H1 (cell line): ENCODE data around the gene TP53I11. TPM values are rescaled to one million over a fixed set of nuclear protein-coding genes. Genes with fewer than 3 reads are reported as not detected.

Experiments
- CTCF ChIA-PET: fragments of 300-600 bp; sonication (Branson Sonifier 250); formaldehyde crosslinking; loops from one replicate; lab custom pipeline; 2021; ENCODE audit not compliant: partially characterized antibody; lab: Charles Lee
- POLR2A ChIA-PET: fragments of 300-600 bp; sonication (Branson Sonifier 250); formaldehyde crosslinking; loops from one replicate; lab custom pipeline; 2021; ENCODE audit warnings: inconsistent platforms; ENCODE audit not compliant: partially characterized antibody; lab: Charles Lee
- DNase-seq, 2 experiments: peaks; one replicate each; pipeline versions ENCODE4 v3.0.0 to v3.0.0-alpha.2; 2010 to 2022; ENCODE audit warnings: low spot score in 2 of 2, low read depth in 1 of 2, mixed read lengths in 1 of 2
- FAIRE-seq: peaks from 2 replicates; lab custom pipeline; 2011; peaks lifted over from hg19 to GRCh38; lab: Jason Lieb, UNC
- H2AFZ ChIP-seq: 2 replicates; pipeline ENCODE4 v1.8.1; 2012; ENCODE audit warnings: low read length, inconsistent platforms
- H2AK5ac ChIP-seq: 2 replicates; pipeline ENCODE4 v1.6.1; 2013; ENCODE audit warnings: low read depth, low read length
- H2BK120ac ChIP-seq: replicated peaks from 2 replicates; pipeline ENCODE3; 2013; ENCODE audit warnings: low read depth, low read length, inconsistent platforms
- H2BK12ac ChIP-seq: 2 replicates; pipeline ENCODE4 v1.6.1; 2013; ENCODE audit warnings: low read depth, low read length
- H2BK15ac ChIP-seq: 2 replicates; pipeline ENCODE4 v1.6.1; 2013; ENCODE audit warnings: low read length
- H2BK20ac ChIP-seq: 2 replicates; pipeline ENCODE4 v1.6.1; 2013; ENCODE audit warnings: low read length
- H2BK5ac ChIP-seq: 2 replicates; pipeline ENCODE4 v1.6.1; 2013; ENCODE audit warnings: low read depth, low read length
- H3K14ac ChIP-seq: 2 replicates; pipeline ENCODE4 v1.6.1; 2013; ENCODE audit warnings: inconsistent platforms; ENCODE audit not compliant: insufficient read length
- H3K18ac ChIP-seq: 2 replicates; pipeline ENCODE4 v1.6.1; 2013; ENCODE audit warnings: low read length; ENCODE audit errors: extremely low read depth
- H3K23ac ChIP-seq: 2 replicates; pipeline ENCODE4 v1.6.1; 2013; ENCODE audit warnings: inconsistent platforms; ENCODE audit not compliant: insufficient read length
- H3K23me2 ChIP-seq: 2 replicates; pipeline ENCODE4 v1.6.1; 2013; ENCODE audit warnings: low read depth, low read length
- H3K27ac ChIP-seq: 2 replicates; pipeline ENCODE4 v1.6.1; 2011; ENCODE audit warnings: low read depth, low read length, inconsistent platforms
- H3K27me3 ChIP-seq, 4 experiments: replicated peaks in 1 of 4; 1 replicate in 1 of 4; 2 replicates in 3 of 4; pipeline versions ENCODE4 v1.6.1 to v1.8.1; 2011 to 2013; ENCODE audit warnings: low read length in 3 of 4, mild to moderate bottlenecking in 3 of 4, inconsistent platforms in 2 of 4, mixed read lengths in 2 of 4, moderate library complexity in 1 of 4; ENCODE audit not compliant: control insufficient read depth in 3 of 4, insufficient read depth in 3 of 4; ENCODE audit errors: extremely low read depth in 1 of 4
- H3K36me3 ChIP-seq, 4 experiments: 2 replicates each; pipeline versions ENCODE4 v1.6.1 to v1.8.1; 2011 to 2013; ENCODE audit warnings: mild to moderate bottlenecking in 4 of 4, low read length in 3 of 4, moderate library complexity in 2 of 4, control low read depth in 1 of 4, inconsistent platforms in 1 of 4; ENCODE audit not compliant: insufficient read depth in 4 of 4, control insufficient read depth in 2 of 4
- H3K4ac ChIP-seq: replicated peaks from 2 replicates; pipeline ENCODE3; 2013; ENCODE audit warnings: low read length, low read depth, mixed read lengths, inconsistent platforms; ENCODE audit not compliant: insufficient read length
- H3K4me1 ChIP-seq, 4 experiments: replicated peaks in 1 of 4; 1 replicate in 1 of 4; 2 replicates in 3 of 4; pipeline versions ENCODE4 v1.6.1 to v1.8.1; 2011 to 2013; ENCODE audit warnings: low read length in 3 of 4, inconsistent platforms in 2 of 4, mixed read lengths in 1 of 4; ENCODE audit not compliant: insufficient read depth in 4 of 4, control insufficient read depth in 3 of 4
- H3K4me2 ChIP-seq, 2 experiments: 2 replicates each; pipeline versions ENCODE4 v1.6.1 to v1.8.1; 2011 to 2013; ENCODE audit warnings: low read depth in 2 of 2, low read length in 2 of 2, control low read depth in 1 of 2, inconsistent platforms in 1 of 2, mild to moderate bottlenecking in 1 of 2; ENCODE audit not compliant: insufficient read depth in 1 of 2
- H3K4me3 ChIP-seq, 4 experiments: fragments of 200-600, 300-600 bp in 1 of 4; sonication (generic), shearing (Covaris generic), sonication (Bioruptor Twin) in 1 of 4; 2 replicates each; pipeline versions ENCODE4 v1.5.1 to v1.8.1; 2011 to 2016; ENCODE audit warnings: low read length in 4 of 4, low read depth in 3 of 4, control low read depth in 2 of 4, inconsistent platforms in 2 of 4, mild to moderate bottlenecking in 2 of 4, mixed read lengths in 1 of 4, moderate library complexity in 1 of 4; ENCODE audit not compliant: insufficient read depth in 2 of 4; ENCODE audit errors: extremely low read depth in 1 of 4
- H3K56ac ChIP-seq: replicated peaks from 2 replicates; pipeline ENCODE3; 2013; ENCODE audit warnings: low read depth, mild to moderate bottlenecking, mixed read lengths, low read length, inconsistent platforms; ENCODE audit not compliant: insufficient read length
- H3K79me1 ChIP-seq: 2 replicates; pipeline ENCODE4 v1.6.1; 2013; ENCODE audit warnings: low read depth, low read length, control low read depth
- H3K79me2 ChIP-seq, 2 experiments: 2 replicates each; pipeline versions ENCODE4 v1.6.1 to v1.8.1; 2012 to 2013; ENCODE audit warnings: low read length in 2 of 2, mild to moderate bottlenecking in 2 of 2, inconsistent platforms in 1 of 2; ENCODE audit not compliant: insufficient read depth in 2 of 2, control insufficient read depth in 1 of 2
- H3K9ac ChIP-seq, 4 experiments: replicated peaks in 1 of 4; 1 replicate in 1 of 4; 2 replicates in 3 of 4; pipeline versions ENCODE4 v1.6.1 to v1.8.1; 2011 to 2013; ENCODE audit warnings: low read depth in 3 of 4, low read length in 3 of 4, control low read depth in 2 of 4, mild to moderate bottlenecking in 2 of 4, moderate library complexity in 2 of 4, inconsistent platforms in 1 of 4; ENCODE audit errors: extremely low read depth in 1 of 4
- H3K9me3 ChIP-seq, 2 experiments: 2 replicates each; pipeline versions ENCODE4 v1.6.1 to v1.8.1; 2012 to 2013; ENCODE audit warnings: mild to moderate bottlenecking in 2 of 2, moderate library complexity in 2 of 2, control low read depth in 1 of 2, inconsistent platforms in 1 of 2, low read depth in 1 of 2, low read length in 1 of 2, mixed read lengths in 1 of 2; ENCODE audit not compliant: insufficient read depth in 2 of 2
- H4K20me1 ChIP-seq, 2 experiments: replicated peaks in 1 of 2; 2 replicates each; pipeline versions ENCODE3 to v1.8.1; 2011 to 2013; ENCODE audit warnings: inconsistent platforms in 2 of 2, low read length in 2 of 2, mild to moderate bottlenecking in 1 of 2; ENCODE audit not compliant: insufficient read depth in 2 of 2, control insufficient read depth in 1 of 2
- H4K5ac ChIP-seq: 2 replicates; pipeline ENCODE4 v1.6.1; 2013; ENCODE audit warnings: low read length, low read depth, mixed read lengths, inconsistent platforms; ENCODE audit not compliant: insufficient read length
- H4K8ac ChIP-seq: 2 replicates; pipeline ENCODE4 v1.8.0; 2013; ENCODE audit warnings: mild to moderate bottlenecking, moderate library complexity, low read length, inconsistent platforms; ENCODE audit not compliant: insufficient read depth; ENCODE audit errors: extremely low read depth
- H4K91ac ChIP-seq: replicated peaks from 2 replicates; pipeline ENCODE3; 2013; ENCODE audit warnings: low read length, mixed read lengths, inconsistent platforms; ENCODE audit not compliant: insufficient read length
- CHD2 ChIP-seq: IDR thresholded peaks from 2 replicates; pipeline ENCODE4 v1.6.1; 2012; ENCODE audit warnings: low read length, improper control_type of control experiment
- JUN ChIP-seq: IDR thresholded peaks from 2 replicates; pipeline ENCODE4 v1.6.1; 2011; ENCODE audit warnings: low read depth, mild to moderate bottlenecking, improper control_type of control experiment, low read length
- MAFK ChIP-seq: IDR thresholded peaks from 2 replicates; pipeline ENCODE4 v1.6.1; 2012; ENCODE audit warnings: low read depth, mild to moderate bottlenecking, improper control_type of control experiment, low read length
- TCF12 ChIP-seq: IDR thresholded peaks from 2 replicates; pipeline ENCODE4 v1.6.1; 2011; ENCODE audit warnings: low read depth, mild to moderate bottlenecking, low read length
- WGBS, 2 experiments: shearing (Covaris generic) in 1 of 2; methylation state at CpG; one replicate each; pipeline versions ENCODE4 v1.1.6 to v1.1.7; 2013 to 2015; ENCODE audit warnings: low lambda C conversion rate in 2 of 2, mixed read lengths in 2 of 2, inconsistent platforms in 1 of 2, low coverage in 1 of 2, missing lambda C conversion rate in 1 of 2; ENCODE audit not compliant: insufficient replicate concordance in 2 of 2, insufficient coverage in 1 of 2, insufficient read length in 1 of 2; ENCODE audit errors: extremely low coverage in 1 of 2, missing lambda C conversion rate in 1 of 2; 5-methylcytosine and 5-hydroxymethylcytosine counted together
- polyA plus RNA-seq, 7 experiments: library from polyadenylated mRNA; depleted of rRNA in 3 of 7; stranded (reverse) in 5 of 7; unstranded in 2 of 7; fragments of >200 nt in 5 of 7; fragments of 200-250 nt in 2 of 7; gene quantifications; 1 replicate in 5 of 7; 2 replicates in 1 of 7; 4 replicates in 1 of 7; pipeline versions ENCODE4 v1.2.1 to v1.2.3, GENCODE V29; 2011 to 2013; ENCODE audit warnings: missing spikeins in 2 of 7, mixed read lengths in 2 of 7
- total RNA-seq: library from RNA; stranded (reverse); fragmentation: NEBNext Ultra II Directional; extraction: Animal tissue kit (Norgen Biotek cat#: 25700); gene quantifications from 2 replicates; pipeline ENCODE4 v1.2.1, GENCODE V29; 2021
- TF ChIP-seq, protein P1 (sequence below): IDR thresholded peaks from 2 replicates; pipeline ENCODE4 v1.6.1; 2011; ENCODE audit warnings: low read depth, mild to moderate bottlenecking, low read length; ENCODE audit not compliant: insufficient read depth
- TF ChIP-seq, protein P2 (sequence below): IDR thresholded peaks from 2 replicates; pipeline ENCODE4 v1.6.1; 2012; ENCODE audit warnings: low read length, inconsistent platforms

TP53I11 gene
- total and polyA plus RNA-seq, 2 of the 8 experiments (the other 6 are each of a cell fraction or from before 2014, with no cell fraction given) = 34.0 to 46.3 TPM

DNA sequence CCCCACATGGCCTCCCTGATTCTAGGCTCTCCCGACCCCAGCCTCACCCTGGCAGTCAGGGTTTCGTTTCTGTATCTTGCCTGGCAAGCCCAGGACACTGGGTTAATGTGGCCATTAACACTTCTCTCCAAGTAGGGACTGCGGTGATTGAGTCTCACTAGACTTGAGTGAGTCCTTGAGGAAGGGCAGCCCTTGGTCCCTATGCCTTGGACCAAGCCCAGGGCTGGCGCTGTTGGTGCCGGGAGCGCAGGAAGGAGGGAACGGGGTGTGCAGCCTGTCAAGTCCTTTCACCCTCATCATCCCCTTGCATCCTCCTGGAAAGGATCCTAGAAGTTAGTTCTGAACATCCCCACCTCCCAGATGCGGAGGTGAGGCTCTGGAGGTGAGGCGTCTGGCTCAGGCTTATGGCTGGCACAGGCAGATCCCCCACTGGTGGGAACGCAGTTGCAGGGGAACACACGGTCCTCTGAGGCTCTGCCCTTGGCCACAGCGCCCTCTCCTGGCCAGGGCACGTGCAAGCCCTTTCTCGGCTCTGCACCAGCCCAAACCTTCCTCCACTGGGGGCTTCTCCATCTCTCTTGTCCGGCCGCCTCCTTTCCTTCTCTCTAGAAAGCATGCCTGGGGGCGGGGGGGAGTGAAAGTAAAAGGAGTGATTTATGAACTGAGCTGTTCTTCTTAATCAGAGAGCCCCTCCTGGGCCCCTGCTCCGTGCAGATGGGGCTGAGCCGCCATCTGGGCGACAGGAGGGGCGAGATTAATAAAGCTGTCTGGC lies 56.7 kb downstream of the TP53I11 start:
- Histone ChIP-seq H3K4ac (no peak overlapping the region), H3K56ac (no peak overlapping the region), H3K36me3 (no peaks in the 10 kb centered on the region; a peak in 1 of 8 replicates), H3K9me3 (no peaks in the 10 kb centered on the region), H2BK15ac (no peak overlapping the region), H3K4me1 (peaks cover 2 to 28% (median 9%) of the 10 kb centered on the region in 4 experiments), H3K4me2 (peak overlapping the region in 1 of 2 experiments; percentile 43; a peak in 2 of 4 replicates), H4K5ac (no peak overlapping the region), H4K8ac (no peak overlapping the region), H4K91ac (peak overlapping the region; percentile 12), H3K27me3 (peaks cover 0 to 13% (median 3%) of the 10 kb centered on the region in 4 experiments; a peak in 3 of 7 replicates), H4K20me1 (no peaks in the 10 kb centered on the region), H3K23ac (no peak overlapping the region), H2BK5ac (0 out of 2 replicates have a peak overlapping the region, but pooled peaks have one; percentile 3), H2BK12ac (peak overlapping the region; percentile 81; the same call in 1 of the 2 replicates), H2BK20ac (no peak overlapping the region), H3K9ac (no peak overlapping the region), H3K79me1 (no peaks in the 10 kb centered on the region), H3K23me2 (no peaks in the 10 kb centered on the region; the same call in 1 of the 2 replicates), H3K18ac (0 out of 2 replicates have a peak overlapping the region, but pooled peaks have one; percentile 9), H2AK5ac (peak overlapping the region; percentile 8; the same call in 1 of the 2 replicates), H2AFZ (no peak overlapping the region), H3K4me3 (no peak overlapping the region), H3K27ac (no peak overlapping the region), H3K14ac (no peak overlapping the region), H2BK120ac (no peak overlapping the region), H3K79me2 (no peaks in the 10 kb centered on the region)
- 42% methylated on average over 21 of the region's 21 CpGs; no CpG with 5 or more reads in 1 of the 2 experiments for WGBS, 2 experiments
- CTCF ChIA-PET = interaction anchor here (0.6 to 8.4 kb wide), 82 partner anchors 8 to 328 kb away, joined by 3 to 89 read pairs (median 4); partner anchors contain the start of gene CD82
- FAIRE-seq (peak; percentile 84), DNase-seq (peak; percentile 79 to 92)
- POLR2A ChIA-PET = interaction anchor here (1.1 kb wide), 1 partner anchor 152 kb away, joined by 4 read pairs; no protein-coding TSS in a partner anchor
- TF ChIP-seq JUN = no peak
- TF ChIP-seq, protein P1, sequence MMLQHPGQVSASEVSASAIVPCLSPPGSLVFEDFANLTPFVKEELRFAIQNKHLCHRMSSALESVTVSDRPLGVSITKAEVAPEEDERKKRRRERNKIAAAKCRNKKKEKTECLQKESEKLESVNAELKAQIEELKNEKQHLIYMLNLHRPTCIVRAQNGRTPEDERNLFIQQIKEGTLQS = no peak
- TF ChIP-seq, protein P2, sequence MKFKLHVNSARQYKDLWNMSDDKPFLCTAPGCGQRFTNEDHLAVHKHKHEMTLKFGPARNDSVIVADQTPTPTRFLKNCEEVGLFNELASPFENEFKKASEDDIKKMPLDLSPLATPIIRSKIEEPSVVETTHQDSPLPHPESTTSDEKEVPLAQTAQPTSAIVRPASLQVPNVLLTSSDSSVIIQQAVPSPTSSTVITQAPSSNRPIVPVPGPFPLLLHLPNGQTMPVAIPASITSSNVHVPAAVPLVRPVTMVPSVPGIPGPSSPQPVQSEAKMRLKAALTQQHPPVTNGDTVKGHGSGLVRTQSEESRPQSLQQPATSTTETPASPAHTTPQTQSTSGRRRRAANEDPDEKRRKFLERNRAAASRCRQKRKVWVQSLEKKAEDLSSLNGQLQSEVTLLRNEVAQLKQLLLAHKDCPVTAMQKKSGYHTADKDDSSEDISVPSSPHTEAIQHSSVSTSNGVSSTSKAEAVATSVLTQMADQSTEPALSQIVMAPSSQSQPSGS = no peak
- TF ChIP-seq CHD2 = peak; percentile 46; the same call in 1 of the 2 replicates
- TF ChIP-seq MAFK = no peak
- TF ChIP-seq TCF12 = no peak
